SU-DHL-6 (cell line): ENCODE measurements around the gene USP7.

Experiments used
- H2AFZ ChIP-seq: fragments of 200-600 bp; sonication (generic); 2 replicates; pipeline ENCODE4 v1.6.1; 2014; ENCODE audit warnings: low read depth, mild to moderate bottlenecking, moderate library complexity, mixed read lengths, antibody characterized with exemption, low read length; ENCODE audit not compliant: severe bottlenecking
- H3F3A ChIP-seq: fragments of 200-600 bp; shearing (Covaris generic); 2 replicates; pipeline ENCODE4 v1.6.0; 2016; ENCODE audit warnings: antibody characterized with exemption, mild to moderate bottlenecking; ENCODE audit not compliant: insufficient read depth
- H3K27ac ChIP-seq: fragments of 200-600 bp; sonication (generic); 2 replicates; pipeline ENCODE4 v1.5.1; 2016; ENCODE audit warnings: low read depth, mild to moderate bottlenecking, low read length, moderate library complexity, mixed read lengths
- H3K27me3 ChIP-seq: fragments of 200-600 bp; sonication (generic), shearing (Covaris generic); 2 replicates; pipeline ENCODE4 v1.6.0; 2014; ENCODE audit warnings: mild to moderate bottlenecking, low read length
- H3K36me3 ChIP-seq: fragments of 200-600 bp; sonication (generic); 2 replicates; pipeline ENCODE4 v1.6.1; 2014; ENCODE audit warnings: mild to moderate bottlenecking, low read length, mixed read lengths
- H3K4me2 ChIP-seq: fragments of 300-600, 200-600 bp; shearing (Covaris generic), sonication (generic); 2 replicates; pipeline ENCODE4 v1.6.0; 2014; ENCODE audit warnings: low read length, low read depth, mild to moderate bottlenecking; ENCODE audit not compliant: poor library complexity, severe bottlenecking
- H3K4me3 ChIP-seq: fragments of 200-600 bp; sonication (generic); 2 replicates; pipeline ENCODE4 v1.5.1; 2014; ENCODE audit warnings: antibody characterized with exemption, low read length, mild to moderate bottlenecking, mixed read lengths; ENCODE audit not compliant: insufficient read depth, poor library complexity, severe bottlenecking
- H3K79me2 ChIP-seq: fragments of 200-600 bp; sonication (generic); 2 replicates; pipeline ENCODE4 v1.6.1; 2014; ENCODE audit warnings: mild to moderate bottlenecking, low read length, moderate library complexity; ENCODE audit not compliant: insufficient read depth
- H3K9ac ChIP-seq: fragments of 200-600 bp; sonication (generic); 2 replicates; pipeline ENCODE4 v1.7.0; 2014; ENCODE audit warnings: mild to moderate bottlenecking, low read length
- H3K9me2 ChIP-seq: fragments of 200-600 bp; sonication (generic); replicated peaks from 2 replicates; pipeline ENCODE4 v1.6.1; 2014; ENCODE audit warnings: low read length; ENCODE audit not compliant: insufficient read depth
- H3K9me3 ChIP-seq: fragments of 200-600 bp; sonication (generic); 2 replicates; pipeline ENCODE4 v1.6.1; 2014; ENCODE audit warnings: low read length, mixed read lengths; ENCODE audit not compliant: insufficient read depth
- H4K20me1 ChIP-seq: fragments of 200-600 bp; sonication (generic); 2 replicates; pipeline ENCODE4 v1.6.1; 2014; ENCODE audit warnings: low read depth, mild to moderate bottlenecking, antibody characterized with exemption, low read length, moderate library complexity, mixed read lengths
- CTCF ChIP-seq: fragments of 200-600 bp; sonication (generic); IDR thresholded peaks from one replicate; pipeline ENCODE4 v1.5.1; 2017; ENCODE audit warnings: antibody characterized with exemption, mild to moderate bottlenecking, low read length, moderate library complexity; ENCODE audit not compliant: insufficient read depth, poor library complexity, severe bottlenecking
- EZH2phosphoT487 ChIP-seq: fragments of 200-600 bp; sonication (generic), shearing (Covaris generic); conservative IDR thresholded peaks from 2 replicates; pipeline ENCODE4 v1.6.1; 2018; ENCODE audit warnings: mild to moderate bottlenecking, antibody characterized with exemption, low read length, moderate library complexity, mixed read lengths

Gene USP7

GRCh38 chr16:9000664-9001063 is 37.0 kb upstream of the USP7 start:
- no peaks in the 10 kb centered on the region for H3K27me3 ChIP-seq
- H2AFZ ChIP-seq: no peak overlapping the region
- no peak overlapping the region for H3K4me2 ChIP-seq
- no peaks in the 10 kb centered on the region for H3K9me3 ChIP-seq
- H3K27ac ChIP-seq: no peak overlapping the region
- no peak overlapping the region for H3K9ac ChIP-seq
- no peaks in the 10 kb centered on the region for H3K9me2 ChIP-seq
- no peaks in the 10 kb centered on the region for H3F3A ChIP-seq
- H3K4me3 ChIP-seq: no peak overlapping the region
- no peaks in the 10 kb centered on the region for H4K20me1 ChIP-seq
- TF ChIP-seq CTCF (no peak), EZH2phosphoT487 (no peak)
- no peaks in the 10 kb centered on the region for H3K79me2 ChIP-seq
- H3K36me3 ChIP-seq: no peaks in the 10 kb centered on the region

DNA sequence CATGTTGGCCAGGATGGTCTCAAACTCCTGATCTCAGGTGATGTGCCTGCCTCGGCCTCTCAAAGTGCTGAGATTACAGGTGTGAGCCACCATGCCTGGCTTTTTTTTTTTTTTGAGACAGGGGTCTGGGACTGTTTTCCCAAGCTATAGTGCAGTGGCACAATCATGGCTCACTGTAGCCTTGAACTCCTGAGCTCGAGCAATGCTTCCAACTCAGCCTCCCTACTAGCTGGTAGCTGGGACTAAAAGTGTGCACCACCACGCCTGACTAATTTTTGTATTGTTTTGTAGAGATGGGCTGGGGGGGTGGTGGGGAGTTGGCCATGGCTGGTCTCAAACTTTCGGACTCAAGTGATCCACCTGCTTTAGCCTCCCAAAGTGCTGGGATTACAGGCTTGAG is 36.1 kb upstream of the USP7 start:
- H3K36me3 ChIP-seq: no peaks in the 10 kb centered on the region
- H3K9me2 ChIP-seq: no peaks in the 10 kb centered on the region
- H3K4me3 ChIP-seq: no peak overlapping the region
- no peak overlapping the region for H3K4me2 ChIP-seq
- H3K9ac ChIP-seq: no peak overlapping the region
- H3K79me2 ChIP-seq: no peaks in the 10 kb centered on the region
- H3K27me3 ChIP-seq: no peaks in the 10 kb centered on the region
- H4K20me1 ChIP-seq: no peaks in the 10 kb centered on the region
- no peak for TF ChIP-seq CTCF
- no peak for TF ChIP-seq EZH2phosphoT487
- no peaks in the 10 kb centered on the region for H3K9me3 ChIP-seq
- H3K27ac ChIP-seq: no peak overlapping the region
- H2AFZ ChIP-seq: no peak overlapping the region
- no peaks in the 10 kb centered on the region for H3F3A ChIP-seq

DNA sequence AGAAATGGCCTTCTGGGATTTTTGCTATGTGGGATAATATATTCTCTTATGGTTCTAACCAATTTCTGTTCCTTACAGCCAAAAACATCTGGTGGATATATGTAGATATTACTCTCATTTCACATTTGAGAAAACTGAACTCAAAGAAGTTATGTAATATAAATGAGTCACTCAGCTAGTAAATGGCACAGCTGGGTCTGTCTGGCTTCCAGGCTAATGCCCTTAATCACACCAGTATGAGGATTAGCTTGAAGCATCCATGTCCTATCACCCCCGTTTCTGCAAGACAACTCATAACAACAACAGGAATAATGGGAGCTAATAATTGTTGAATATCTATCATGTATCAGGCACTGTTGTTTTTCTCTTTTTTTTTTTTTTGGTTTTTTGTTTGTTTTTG is 34.4 kb upstream of the USP7 start:
- no peaks in the 10 kb centered on the region for H3K36me3 ChIP-seq
- H3K27me3 ChIP-seq: no peaks in the 10 kb centered on the region
- no peak overlapping the region for H2AFZ ChIP-seq
- TF ChIP-seq CTCF: no peak
- no peak for TF ChIP-seq EZH2phosphoT487
- no peaks in the 10 kb centered on the region for H3K9me2 ChIP-seq
- no peak overlapping the region for H3K4me2 ChIP-seq
- no peak overlapping the region for H3K27ac ChIP-seq
- H3K9me3 ChIP-seq: no peaks in the 10 kb centered on the region
- no peak overlapping the region for H3K4me3 ChIP-seq
- no peaks in the 10 kb centered on the region for H4K20me1 ChIP-seq
- no peak overlapping the region for H3K9ac ChIP-seq
- H3F3A ChIP-seq: no peaks in the 10 kb centered on the region
- H3K79me2 ChIP-seq: no peaks in the 10 kb centered on the region

DNA sequence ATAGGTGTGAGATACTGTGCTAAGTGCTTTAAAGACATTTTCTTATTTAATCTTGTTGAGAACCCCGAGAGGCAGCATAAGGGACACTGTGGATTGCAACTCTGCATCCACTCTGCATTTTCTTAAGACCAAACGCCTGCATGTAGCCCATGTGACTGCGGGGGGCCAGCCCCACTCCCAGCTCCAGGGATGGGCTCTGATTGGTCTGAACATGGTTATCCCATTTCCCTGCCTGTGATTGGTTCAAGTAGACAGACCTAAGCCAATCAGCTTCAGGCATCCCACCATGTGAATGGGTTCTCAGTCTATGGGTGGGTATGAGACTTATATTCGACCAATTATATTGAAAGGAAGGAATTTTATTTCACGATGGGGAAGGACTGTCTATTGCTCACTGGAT is 33.2 kb upstream of the USP7 start:
- no peak overlapping the region for H2AFZ ChIP-seq
- no peak overlapping the region for H3K9ac ChIP-seq
- H4K20me1 ChIP-seq: no peaks in the 10 kb centered on the region
- no peaks in the 10 kb centered on the region for H3K36me3 ChIP-seq
- H3K27me3 ChIP-seq: no peaks in the 10 kb centered on the region
- H3K79me2 ChIP-seq: no peaks in the 10 kb centered on the region
- no peak overlapping the region for H3K4me3 ChIP-seq
- no peaks in the 10 kb centered on the region for H3F3A ChIP-seq
- no peak for TF ChIP-seq EZH2phosphoT487
- TF ChIP-seq CTCF: no peak
- no peak overlapping the region for H3K27ac ChIP-seq
- H3K9me3 ChIP-seq: no peaks in the 10 kb centered on the region
- H3K4me2 ChIP-seq: no peak overlapping the region
- no peaks in the 10 kb centered on the region for H3K9me2 ChIP-seq
